Calu3 (cell line): ENCODE data around the gene SLC10A3. TPM values are rescaled to one million over a fixed set of nuclear protein-coding genes. Genes with fewer than 3 reads are reported as not detected.

Experiments used
- BruUV-seq: library from RNA; stranded (reverse); fragments of 400-500 nt; replicated peaks from 2 replicates; lab custom pipeline; 2021; lab: Mats Ljungman, UMichigan
- CTCF ChIA-PET: fragments of 300-600 bp; sonication (Branson Sonifier 250); formaldehyde crosslinking; loops from one replicate; lab custom pipeline; 2022; ENCODE audit warnings: antibody characterized with exemption; lab: Charles Lee
- DNase-seq: peaks from one replicate; pipeline ENCODE4 v3.0.0; 2022
- H3K27ac Mint-ChIP-seq: one replicate; pipeline ENCODE4 v1.8.0; 2022; ENCODE audit warnings: mixed read lengths; ENCODE audit not compliant: unreplicated experiment
- H3K27me3 Mint-ChIP-seq: one replicate; pipeline ENCODE4 v1.8.0; 2022; ENCODE audit warnings: mixed read lengths; ENCODE audit not compliant: unreplicated experiment
- H3K36me3 Mint-ChIP-seq: one replicate; pipeline ENCODE4 v1.8.0; 2022; ENCODE audit warnings: mild to moderate bottlenecking, moderate library complexity, mixed read lengths; ENCODE audit not compliant: insufficient read depth, unreplicated experiment
- H3K4me1 Mint-ChIP-seq: one replicate; pipeline ENCODE4 v1.8.0; 2022; ENCODE audit warnings: mild to moderate bottlenecking, low read depth, mixed read lengths; ENCODE audit not compliant: unreplicated experiment
- H3K4me3 Mint-ChIP-seq: one replicate; pipeline ENCODE4 v1.8.0; 2022; ENCODE audit warnings: mild to moderate bottlenecking, low read depth, moderate library complexity, mixed read lengths; ENCODE audit not compliant: unreplicated experiment
- H3K9me3 Mint-ChIP-seq: one replicate; pipeline ENCODE4 v1.8.0; 2022; ENCODE audit warnings: low read depth, mixed read lengths; ENCODE audit not compliant: unreplicated experiment
- CTCF ChIP-seq: fragments of 200-600 bp; IDR thresholded peaks from one replicate; pipeline ENCODE4 v1.8.0; 2022; ENCODE audit warnings: antibody characterized with exemption; ENCODE audit not compliant: unreplicated experiment
- intact Hi-C: fragments of 100-400 bp; cut with micrococcal nuclease; formaldehyde crosslinking; loops from one replicate; pipeline ENCODE4 v1.10.0; 2022; ENCODE audit not compliant: unreplicated experiment
- total RNA-seq: library from RNA; stranded (reverse); gene quantifications from 2 replicates; pipeline ENCODE4 v1.2.3, GENCODE V29; 2022

Gene SLC10A3
- total RNA-seq, 1 experiment from 2014 or later, result 21.5 TPM

- BruUV-seq, result no TSS peak
- CTCF ChIA-PET, result no interaction called here
- no peaks in the 10 kb centered on the region for H3K27me3 Mint-ChIP-seq
- intact Hi-C loops, result no loop called here
- peaks cover 71% of the 10 kb centered on the region for H3K36me3 Mint-ChIP-seq
- peak overlapping the region; percentile 40 for H3K4me3 Mint-ChIP-seq
- H3K9me3 Mint-ChIP-seq, result no peaks in the 10 kb centered on the region
- H3K4me1 Mint-ChIP-seq, result peaks cover 14% of the 10 kb centered on the region
- DNase-seq, result no peak
- TF ChIP-seq CTCF, result no peak
- H3K27ac Mint-ChIP-seq, result no peak overlapping the region
Observed at GRCh38 chrX:154445776-154446175, 44.7 kb downstream of the SLC10A3 start.

- Mint-ChIP-seq H3K27me3 (no peaks in the 10 kb centered on the region), H3K27ac (no peak overlapping the region), H3K4me3 (peak overlapping the region; percentile 78), H3K9me3 (no peaks in the 10 kb centered on the region), H3K4me1 (peaks cover 14% of the 10 kb centered on the region), H3K36me3 (peaks cover 74% of the 10 kb centered on the region)
- CTCF ChIA-PET, result no interaction called here
- no TSS peak for BruUV-seq
- intact Hi-C loops, result no loop called here
- no peak for TF ChIP-seq CTCF
- DNase-seq, result no peak
Observed at GRCh38 chrX:154444755-154445246, 45.6 kb downstream of the SLC10A3 start.

- H3K27me3 Mint-ChIP-seq, result no peaks in the 10 kb centered on the region
- peaks cover 14% of the 10 kb centered on the region for H3K4me1 Mint-ChIP-seq
- peak within 1 kb of the TSS; percentile 78 for H3K4me3 Mint-ChIP-seq
- peak within 1 kb of the TSS; percentile 91 for H3K27ac Mint-ChIP-seq
- CTCF ChIA-PET, result no interaction called here
- no TSS peak for BruUV-seq
- TF ChIP-seq CTCF, result no peak
- intact Hi-C loops, result no loop called here
- H3K9me3 Mint-ChIP-seq, result no peaks in the 10 kb centered on the region
- peaks cover 77% of the 10 kb centered on the region for H3K36me3 Mint-ChIP-seq
- peak; percentile 83 for DNase-seq
Observed at GRCh38 chrX:154443992-154444754, 46.3 kb downstream of the SLC10A3 start, which contains the start of gene FAM50A. FAM50A (plus strand) TSS chrX:154444141; CDS start chrX:154444236, 95 bp downstream.

GRCh38 chrX:154443479-154443910 lies 46.9 kb downstream of the SLC10A3 start:
- H3K9me3 Mint-ChIP-seq, result no peaks in the 10 kb centered on the region
- H3K4me1 Mint-ChIP-seq, result peaks cover 14% of the 10 kb centered on the region
- no TSS peak for BruUV-seq
- TF ChIP-seq CTCF, result no peak
- peak overlapping the region; percentile 91 for H3K27ac Mint-ChIP-seq
- intact Hi-C loops, result no loop called here
- H3K4me3 Mint-ChIP-seq, result peak overlapping the region; percentile 78
- no peak for DNase-seq
- CTCF ChIA-PET, result interaction anchor here (0.6 kb wide), 1 partner anchor 18 kb away, joined by 7 read pairs; no protein-coding TSS in a partner anchor
- H3K27me3 Mint-ChIP-seq, result no peaks in the 10 kb centered on the region
- peaks cover 75% of the 10 kb centered on the region for H3K36me3 Mint-ChIP-seq
